IPS DF 19.7 (cell line): ENCODE data around the gene TSEN34.
"Not testable (repeated sequence)": the region's sequence is repeated elsewhere in the genome, so short reads cannot be mapped to it uniquely, and the experiment has no call there.

ENCODE experiments used
- DNase-seq: peaks from one replicate; pipeline ENCODE4 v3.0.0-alpha.2; 2013; ENCODE audit warnings: low read depth, low spot score

Gene TSEN34

GRCh38 chr19:54209058-54209810 is 18.1 kb downstream of the TSEN34 start:
- no peak for DNase-seq

- no peak for DNase-seq
Measured at GRCh38 chr19:54209811-54210494, 18.8 kb downstream of the TSEN34 start.

GRCh38 chr19:54211235-54211634 is 20.1 kb downstream of the TSEN34 start:
- DNase-seq = no peak

- not testable (repeated sequence) for DNase-seq
Measured at GRCh38 chr19:54214217-54214616, 23.1 kb downstream of the TSEN34 start.

- not testable (repeated sequence) for DNase-seq
Measured at GRCh38 chr19:54214734-54215133, 23.6 kb downstream of the TSEN34 start.

- DNase-seq = no peak
Measured at GRCh38 chr19:54216869-54217268, 25.8 kb downstream of the TSEN34 start.

- DNase-seq = not testable (repeated sequence)
Measured at GRCh38 chr19:54217517-54218247, 26.6 kb downstream of the TSEN34 start.

GRCh38 chr19:54218259-54218658 is 27.2 kb downstream of the TSEN34 start:
- no peak for DNase-seq

- no peak for DNase-seq
Measured at GRCh38 chr19:54218960-54219661, 28.0 kb downstream of the TSEN34 start.

- not testable (repeated sequence) for DNase-seq
Measured at GRCh38 chr19:54219702-54220101, 28.6 kb downstream of the TSEN34 start.

GRCh38 chr19:54221947-54222346 is 30.8 kb downstream of the TSEN34 start:
- DNase-seq = not testable (repeated sequence)

GRCh38 chr19:54222474-54223276 is 31.6 kb downstream of the TSEN34 start, which contains the start of gene LILRB3:
LILRB3 (minus strand) TSS chr19:54223007; CDS start chr19:54222976, 31 bp downstream.
- not testable (repeated sequence) for DNase-seq

- DNase-seq = not testable (repeated sequence)
Measured at GRCh38 chr19:54223277-54223936, 32.3 kb downstream of the TSEN34 start.

GRCh38 chr19:54223937-54224281 is 32.8 kb downstream of the TSEN34 start:
- DNase-seq = not testable (repeated sequence)

- DNase-seq = not testable (repeated sequence)
Measured at GRCh38 chr19:54224619-54225018, 33.5 kb downstream of the TSEN34 start.

- no peak for DNase-seq
Measured at GRCh38 chr19:54229146-54229545, 38.0 kb downstream of the TSEN34 start.

GRCh38 chr19:54230031-54230430 is 38.9 kb downstream of the TSEN34 start:
- DNase-seq = no peak

GRCh38 chr19:54231077-54231931 is 40.2 kb downstream of the TSEN34 start:
- DNase-seq = no peak

GRCh38 chr19:54233941-54234340 is 42.8 kb downstream of the TSEN34 start:
- no peak for DNase-seq
